Activated naive CD8-positive, alpha-beta T cell treated with anti-CD3 and anti-CD28 coated beads, Interleukin-2, amount 50 U/mL, for 16 hours (primary cell): ENCODE data around the gene OMD.
"Not testable (repeated sequence)": the region's sequence is repeated elsewhere in the genome, so short reads cannot be mapped to it uniquely, and the experiment has no call there.

ENCODE experiments used
- DNase-seq: peaks from one replicate; pipeline ENCODE4 v3.0.0-alpha.2; 2020; ENCODE audit warnings: low read depth, low spot score

Gene OMD

GRCh38 chr9:92411157-92411556 lies 13.1 kb downstream of the OMD start:
- not testable (repeated sequence) for DNase-seq

GRCh38 chr9:92408747-92409478 lies 15.4 kb downstream of the OMD start:
- DNase-seq, result no peak

- no peak for DNase-seq
Observed at GRCh38 chr9:92407818-92408217, 16.5 kb downstream of the OMD start.

GRCh38 chr9:92406477-92406876 lies 17.8 kb downstream of the OMD start:
- no peak for DNase-seq

- no peak for DNase-seq
Observed at GRCh38 chr9:92405818-92406217, 18.5 kb downstream of the OMD start.

GRCh38 chr9:92404042-92404836 lies 20.0 kb downstream of the OMD start, which contains the start of gene OGN:
Gene OGN, minus strand, starts transcription at chr9:92404578. Its CDS starts 1,171 bp downstream, at chr9:92403407.
- no peak for DNase-seq

- DNase-seq, result no peak
Observed at GRCh38 chr9:92402826-92403745, 21.2 kb downstream of the OMD start.

GRCh38 chr9:92402360-92402759 lies 21.9 kb downstream of the OMD start:
- DNase-seq, result no peak

GRCh38 chr9:92397853-92398252 lies 26.4 kb downstream of the OMD start:
- DNase-seq, result no peak

GRCh38 chr9:92395617-92396016 lies 28.7 kb downstream of the OMD start:
- no peak for DNase-seq

GRCh38 chr9:92393686-92394085 lies 30.6 kb downstream of the OMD start:
- DNase-seq, result no peak

- DNase-seq, result no peak
Observed at GRCh38 chr9:92392690-92393089, 31.6 kb downstream of the OMD start.

GRCh38 chr9:92385953-92386352 lies 38.3 kb downstream of the OMD start:
- DNase-seq, result no peak

GRCh38 chr9:92385477-92385876 lies 38.8 kb downstream of the OMD start:
- DNase-seq, result no peak

- no peak for DNase-seq
Observed at GRCh38 chr9:92385001-92385400, 39.3 kb downstream of the OMD start.

GRCh38 chr9:92384375-92384774 lies 39.9 kb downstream of the OMD start:
- DNase-seq, result no peak

- no peak for DNase-seq
Observed at GRCh38 chr9:92381775-92382174, 42.5 kb downstream of the OMD start.

GRCh38 chr9:92380603-92381002 lies 43.7 kb downstream of the OMD start:
- DNase-seq, result no peak

GRCh38 chr9:92378865-92379560 lies 45.3 kb downstream of the OMD start:
- DNase-seq, result no peak

GRCh38 chr9:92377876-92378275 lies 46.4 kb downstream of the OMD start:
- DNase-seq, result no peak

GRCh38 chr9:92373167-92373566 lies 51.1 kb downstream of the OMD start:
- DNase-seq, result no peak
